Upper lobe of right lung (tissue), 1 donor: ENCODE results near the gene RFWD3. TPM values are rescaled to one million over a fixed set of nuclear protein-coding genes. Genes with fewer than 3 reads are reported as not detected.

Source experiments
- ATAC-seq: fragments of 200-7000 bp; cut with Tn5 transposase; one replicate; pipeline ENCODE4 v1.9.1; 2020; ENCODE audit warnings: mild to moderate bottlenecking, moderate library complexity
- DNase-seq: peaks from one replicate; pipeline ENCODE4 v3.0.0-alpha.2; 2020
- H3K27ac ChIP-seq: fragments of 200-600 bp; one replicate; pipeline ENCODE4 v1.8.0; 2022
- H3K27me3 ChIP-seq: fragments of 200-600 bp; one replicate; pipeline ENCODE4 v1.8.0; 2022; ENCODE audit warnings: mild to moderate bottlenecking
- H3K36me3 ChIP-seq: fragments of 200-600 bp; one replicate; pipeline ENCODE4 v1.8.0; 2022
- H3K4me1 ChIP-seq: fragments of 200-600 bp; one replicate; pipeline ENCODE4 v1.8.0; 2022
- H3K4me3 ChIP-seq: fragments of 200-600 bp; one replicate; pipeline ENCODE4 v1.8.0; 2022; ENCODE audit warnings: mild to moderate bottlenecking
- H3K9me3 ChIP-seq: fragments of 200-600 bp; one replicate; pipeline ENCODE4 v1.8.0; 2022
- intact Hi-C: fragments of 100-400 bp; cut with DNase I; formaldehyde crosslinking; loops from one replicate; pipeline ENCODE4 v1.11.0; 2022
- total RNA-seq: library from RNA; stranded (reverse); fragmentation: NEBNext Ultra II Directional; extraction: Animal tissue kit (Norgen Biotek cat#: 25700); gene quantifications from one replicate; pipeline ENCODE4 v1.2.1, GENCODE V29; 2021
- TF ChIP-seq, protein P1 (sequence below): fragments of 200-600 bp; IDR thresholded peaks from one replicate; pipeline ENCODE4 v1.8.0; 2022; ENCODE audit warnings: antibody characterized with exemption
- donor health status: DM: no; HTN: yes; CAD: no; lungs with severe emphysema.

The RFWD3 gene
- total RNA-seq, 1 donor from 2014 or later: 16.7 TPM

DNA sequence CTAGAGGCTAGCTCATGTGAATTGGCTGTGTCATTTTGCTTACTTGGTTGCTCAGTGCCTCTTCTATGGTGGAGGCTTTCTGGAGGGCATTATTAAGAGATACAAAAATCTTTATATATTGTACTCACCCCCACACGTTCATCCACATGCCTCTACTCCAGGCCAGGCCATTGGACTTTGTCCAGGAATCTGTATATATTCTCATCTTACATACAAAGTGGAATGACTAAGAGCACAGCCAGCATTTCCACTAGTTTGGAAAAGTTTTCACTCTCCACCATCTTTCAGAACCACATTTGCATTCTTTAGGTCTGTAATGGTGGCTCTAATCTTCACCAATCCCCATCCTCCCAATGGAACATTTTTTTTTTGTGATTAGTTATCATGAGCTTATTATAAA, 55.0 kb downstream of the RFWD3 start:
- Histone ChIP-seq H3K27me3 (no peaks in the 10 kb centered on the region), H3K27ac (no peak overlapping the region), H3K4me1 (no peaks in the 10 kb centered on the region), H3K4me3 (no peak overlapping the region), H3K36me3 (no peaks in the 10 kb centered on the region), H3K9me3 (no peaks in the 10 kb centered on the region)
- no peak for ATAC-seq
- intact Hi-C loops: no loop called here
- TF ChIP-seq, protein P1, sequence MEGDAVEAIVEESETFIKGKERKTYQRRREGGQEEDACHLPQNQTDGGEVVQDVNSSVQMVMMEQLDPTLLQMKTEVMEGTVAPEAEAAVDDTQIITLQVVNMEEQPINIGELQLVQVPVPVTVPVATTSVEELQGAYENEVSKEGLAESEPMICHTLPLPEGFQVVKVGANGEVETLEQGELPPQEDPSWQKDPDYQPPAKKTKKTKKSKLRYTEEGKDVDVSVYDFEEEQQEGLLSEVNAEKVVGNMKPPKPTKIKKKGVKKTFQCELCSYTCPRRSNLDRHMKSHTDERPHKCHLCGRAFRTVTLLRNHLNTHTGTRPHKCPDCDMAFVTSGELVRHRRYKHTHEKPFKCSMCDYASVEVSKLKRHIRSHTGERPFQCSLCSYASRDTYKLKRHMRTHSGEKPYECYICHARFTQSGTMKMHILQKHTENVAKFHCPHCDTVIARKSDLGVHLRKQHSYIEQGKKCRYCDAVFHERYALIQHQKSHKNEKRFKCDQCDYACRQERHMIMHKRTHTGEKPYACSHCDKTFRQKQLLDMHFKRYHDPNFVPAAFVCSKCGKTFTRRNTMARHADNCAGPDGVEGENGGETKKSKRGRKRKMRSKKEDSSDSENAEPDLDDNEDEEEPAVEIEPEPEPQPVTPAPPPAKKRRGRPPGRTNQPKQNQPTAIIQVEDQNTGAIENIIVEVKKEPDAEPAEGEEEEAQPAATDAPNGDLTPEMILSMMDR: no peak
- DNase-seq: no peak

DNA sequence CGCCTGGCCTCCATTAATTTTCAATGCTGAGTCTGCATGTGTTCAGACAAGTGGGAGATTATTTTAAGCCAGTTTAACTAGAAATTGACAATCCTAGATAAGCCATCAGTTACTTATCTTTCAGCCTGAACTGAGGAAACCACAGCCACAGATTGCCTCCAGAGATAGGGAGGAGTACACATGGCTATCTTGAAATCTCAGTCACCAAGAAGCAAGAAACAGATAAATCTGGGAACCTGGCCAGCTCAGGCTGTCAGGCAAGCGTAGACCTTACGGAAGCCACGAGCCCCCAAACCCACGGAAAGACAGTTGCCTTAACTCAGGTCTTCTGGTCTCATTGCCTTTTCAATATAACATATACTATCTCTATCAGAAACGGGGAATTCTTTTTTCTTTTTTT, 57.7 kb downstream of the RFWD3 start:
- Histone ChIP-seq H3K27ac (no peak overlapping the region), H3K4me1 (peaks cover 18% of the 10 kb centered on the region), H3K9me3 (no peaks in the 10 kb centered on the region), H3K27me3 (no peaks in the 10 kb centered on the region), H3K36me3 (no peaks in the 10 kb centered on the region), H3K4me3 (no peak overlapping the region)
- peak; percentile 6 for DNase-seq
- TF ChIP-seq, protein P1: no peak
- intact Hi-C loops: no loop called here
- no peak for ATAC-seq

DNA sequence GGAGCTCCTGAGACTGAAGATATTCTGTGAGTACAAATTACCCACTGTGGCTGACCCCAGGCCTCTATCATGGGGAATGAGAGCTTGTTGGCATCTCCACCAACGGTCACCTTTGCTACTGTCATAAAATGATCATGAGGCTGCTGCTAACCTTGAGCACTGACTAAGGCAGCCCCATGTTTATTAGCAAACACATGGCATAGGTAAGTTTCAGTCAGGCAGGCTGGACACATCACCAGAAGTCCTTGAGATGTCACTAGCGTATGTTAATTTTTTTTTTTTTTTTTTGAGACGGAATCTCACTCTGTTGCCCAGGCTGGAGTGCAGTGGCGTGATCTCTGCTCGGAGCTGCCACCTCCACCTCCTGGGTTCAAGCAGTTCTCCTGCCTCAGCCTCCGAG, 58.3 kb downstream of the RFWD3 start:
- no peak overlapping the region for H3K27ac ChIP-seq
- intact Hi-C loops: no loop called here
- DNase-seq: peak; percentile 5

DNA sequence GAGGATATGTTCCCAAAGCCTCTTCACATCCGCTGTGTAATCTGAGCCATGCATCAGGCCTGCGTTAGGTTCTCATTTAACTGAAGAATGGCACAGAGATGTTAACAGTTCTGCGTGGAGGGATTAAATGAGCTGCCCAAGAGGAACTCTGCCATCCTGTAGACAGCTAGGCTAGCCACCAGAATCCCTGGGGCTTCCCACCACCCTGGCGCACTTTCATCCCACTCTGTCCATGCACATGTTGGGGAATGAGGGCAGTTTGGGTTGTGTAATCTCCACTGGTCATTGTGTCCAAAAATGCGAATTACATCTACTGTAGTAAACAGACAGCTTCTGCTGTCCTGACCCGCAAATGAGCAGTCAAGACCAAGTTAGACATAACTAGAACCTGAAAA, 58.7 kb downstream of the RFWD3 start:
- no peaks in the 10 kb centered on the region for H3K27me3 ChIP-seq
- no peaks in the 10 kb centered on the region for H3K36me3 ChIP-seq
- no peak overlapping the region for H3K4me3 ChIP-seq
- intact Hi-C loops: no loop called here
- peaks cover 22% of the 10 kb centered on the region for H3K4me1 ChIP-seq
- TF ChIP-seq, protein P1: no peak
- H3K9me3 ChIP-seq: no peaks in the 10 kb centered on the region
- no peak overlapping the region for H3K27ac ChIP-seq
- ATAC-seq (no peak), DNase-seq (peak; percentile 12)

More for the DNA sequence above, 58.3 kb downstream of the RFWD3 start:
- no peaks in the 10 kb centered on the region for H3K9me3 ChIP-seq
- ATAC-seq: no peak
- H3K4me1 ChIP-seq: peaks cover 22% of the 10 kb centered on the region
- H3K4me3 ChIP-seq: no peak overlapping the region
- H3K27me3 ChIP-seq: no peaks in the 10 kb centered on the region
- no peaks in the 10 kb centered on the region for H3K36me3 ChIP-seq
- TF ChIP-seq, protein P1: no peak

DNA sequence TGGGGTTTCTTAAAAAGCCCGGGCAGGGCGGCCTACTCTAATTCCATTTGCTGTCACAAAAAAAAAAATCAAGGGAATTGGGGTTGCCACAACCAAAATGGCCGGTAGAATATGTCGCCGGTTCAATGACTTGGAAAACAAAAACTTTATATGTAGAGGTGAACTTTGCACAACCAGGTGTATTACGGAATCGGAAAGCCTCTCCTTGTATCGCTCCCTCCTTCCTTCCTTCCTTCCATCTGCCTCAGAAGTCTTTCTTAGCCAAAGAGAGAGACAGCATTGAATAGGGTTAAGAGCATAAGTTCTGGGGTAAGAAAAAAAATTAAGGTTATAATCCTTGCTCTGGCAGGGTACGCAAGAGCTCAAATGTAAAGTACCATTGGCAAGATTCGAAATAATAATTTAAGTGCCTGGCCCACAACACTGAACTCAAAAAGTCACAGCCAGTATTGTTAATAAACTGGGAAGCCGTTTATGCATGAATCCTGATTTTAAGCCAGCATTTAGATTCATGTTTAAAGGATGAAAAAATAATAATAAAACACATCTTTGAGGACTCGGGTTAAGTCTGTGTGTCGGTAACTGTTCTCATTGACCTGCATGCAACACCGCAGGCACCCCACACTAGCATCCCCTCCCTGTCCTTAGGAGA, 59.2 kb downstream of the RFWD3 start:
- Histone ChIP-seq H3K27ac (peak overlapping the region; percentile 97), H3K9me3 (no peaks in the 10 kb centered on the region), H3K27me3 (no peaks in the 10 kb centered on the region), H3K36me3 (no peaks in the 10 kb centered on the region), H3K4me1 (peaks cover 22% of the 10 kb centered on the region), H3K4me3 (peak overlapping the region; percentile 100)
- ATAC-seq (peak; percentile 40), DNase-seq (no peak)
- TF ChIP-seq, protein P1: no peak
- intact Hi-C loops: no loop called here
